IPS DF 6.9 (cell line): ENCODE measurements around the gene TTLL6.

Experiments
- DNase-seq: peaks from one replicate; pipeline ENCODE4 v3.0.0-alpha.2; 2013; ENCODE audit warnings: low read depth, low spot score
- H3K27ac ChIP-seq: one replicate; pipeline ENCODE4 v1.5.1; 2013; ENCODE audit warnings: low read length, control low read depth
- H3K27me3 ChIP-seq: 2 replicates; pipeline ENCODE4 v1.6.1; 2013; ENCODE audit warnings: mild to moderate bottlenecking, low read length; ENCODE audit not compliant: control insufficient read depth, insufficient read depth
- H3K36me3 ChIP-seq: 2 replicates; pipeline ENCODE4 v1.6.1; 2013; ENCODE audit warnings: low read length; ENCODE audit not compliant: control insufficient read depth, insufficient read depth
- H3K4me1 ChIP-seq: 2 replicates; pipeline ENCODE4 v1.6.1; 2013; ENCODE audit warnings: low read length; ENCODE audit not compliant: control insufficient read depth, insufficient read depth
- H3K4me3 ChIP-seq: 2 replicates; pipeline ENCODE4 v1.5.1; 2013; ENCODE audit warnings: mild to moderate bottlenecking, low read length
- H3K9me3 ChIP-seq: 2 replicates; pipeline ENCODE4 v1.6.1; 2013; ENCODE audit warnings: low read length, inconsistent platforms; ENCODE audit not compliant: control insufficient read depth, insufficient read depth
- WGBS: extraction: QIAGEN DNeasy Blood & Tissue Kit; methylation state at CpG from one replicate; pipeline ENCODE4 v1.1.7; 2013; ENCODE audit warnings: mixed read lengths, missing lambda C conversion rate; ENCODE audit not compliant: insufficient read length, insufficient coverage; 5-methylcytosine and 5-hydroxymethylcytosine counted together

The TTLL6 gene

GRCh38 chr17:48737330-48738043 lies 79.5 kb downstream of the TTLL6 start:
- no peak for DNase-seq
- H3K4me1 ChIP-seq, result no peaks in the 10 kb centered on the region; the same call in 1 of the 2 replicates
- WGBS, result no CpG with 5 or more reads among the region's 4 CpGs
- H3K9me3 ChIP-seq, result no peaks in the 10 kb centered on the region
- no peaks in the 10 kb centered on the region for H3K36me3 ChIP-seq
- H3K4me3 ChIP-seq, result no peak overlapping the region
- peaks cover 96% of the 10 kb centered on the region for H3K27me3 ChIP-seq
- no peak overlapping the region for H3K27ac ChIP-seq

DNA sequence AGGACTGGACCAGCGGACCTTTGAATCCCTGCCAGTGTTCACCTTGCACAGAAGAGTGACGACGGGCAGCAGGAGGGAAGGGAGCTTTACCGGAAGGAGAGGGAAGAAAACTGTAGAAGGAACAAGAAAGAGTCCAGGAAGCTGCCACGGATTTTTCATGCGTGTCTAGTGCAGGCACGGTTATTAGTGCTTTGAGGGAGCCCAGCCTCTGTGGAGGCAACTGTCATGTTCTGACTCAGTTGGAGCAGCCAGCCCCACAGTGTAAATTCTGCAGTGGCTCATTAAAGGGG lies 82.0 kb downstream of the TTLL6 start:
- no peaks in the 10 kb centered on the region; the same call in 1 of the 2 replicates for H3K4me1 ChIP-seq
- no peak overlapping the region for H3K4me3 ChIP-seq
- H3K9me3 ChIP-seq, result no peaks in the 10 kb centered on the region
- no CpG with 5 or more reads among the region's 7 CpGs for WGBS
- no peak overlapping the region for H3K27ac ChIP-seq
- H3K27me3 ChIP-seq, result peaks cover 96% of the 10 kb centered on the region
- no peak for DNase-seq
- no peaks in the 10 kb centered on the region for H3K36me3 ChIP-seq

DNA sequence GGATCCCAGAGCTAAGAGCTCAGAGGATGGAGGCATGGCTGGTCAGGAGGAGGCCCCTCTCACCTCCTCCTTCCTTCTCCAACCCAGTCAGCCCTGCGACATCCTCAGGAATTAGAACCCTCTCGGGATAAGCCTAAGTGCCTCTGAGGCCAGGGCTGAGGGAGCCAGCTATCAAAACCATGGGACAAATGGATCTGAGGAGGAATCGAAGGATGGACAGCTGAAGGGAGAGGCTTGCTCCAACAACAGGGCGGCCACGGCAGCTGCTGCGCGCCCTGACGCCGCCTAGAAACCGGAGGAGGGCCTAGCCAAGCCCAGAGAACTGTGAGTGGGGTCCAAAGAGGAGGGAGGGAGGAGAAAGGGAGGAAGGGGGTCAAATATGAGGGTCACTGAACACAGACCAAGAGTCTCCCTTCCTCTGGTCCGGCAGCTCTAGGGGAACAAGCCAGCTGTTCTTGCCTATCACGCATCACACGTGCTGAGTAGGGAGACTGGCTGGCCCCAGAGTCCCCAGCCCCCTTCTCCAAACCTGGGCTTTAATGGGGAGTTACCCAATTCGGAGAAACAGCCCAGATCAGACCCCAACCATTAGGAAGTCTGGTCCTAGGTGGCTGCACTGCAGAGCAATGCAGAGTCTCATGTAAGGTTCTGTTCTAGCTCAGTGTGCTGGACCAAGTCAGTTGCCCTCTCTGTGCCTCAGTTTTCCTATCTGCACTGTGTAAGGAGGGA lies 82.5 kb downstream of the TTLL6 start:
- WGBS, result no CpG with 5 or more reads among the region's 14 CpGs
- no peak for DNase-seq
- H3K4me3 ChIP-seq, result no peak overlapping the region
- H3K27me3 ChIP-seq, result peaks cover 97% of the 10 kb centered on the region
- H3K9me3 ChIP-seq, result no peaks in the 10 kb centered on the region
- H3K27ac ChIP-seq, result no peak overlapping the region
- no peaks in the 10 kb centered on the region for H3K36me3 ChIP-seq
- no peaks in the 10 kb centered on the region; the same call in 1 of the 2 replicates for H3K4me1 ChIP-seq

DNA sequence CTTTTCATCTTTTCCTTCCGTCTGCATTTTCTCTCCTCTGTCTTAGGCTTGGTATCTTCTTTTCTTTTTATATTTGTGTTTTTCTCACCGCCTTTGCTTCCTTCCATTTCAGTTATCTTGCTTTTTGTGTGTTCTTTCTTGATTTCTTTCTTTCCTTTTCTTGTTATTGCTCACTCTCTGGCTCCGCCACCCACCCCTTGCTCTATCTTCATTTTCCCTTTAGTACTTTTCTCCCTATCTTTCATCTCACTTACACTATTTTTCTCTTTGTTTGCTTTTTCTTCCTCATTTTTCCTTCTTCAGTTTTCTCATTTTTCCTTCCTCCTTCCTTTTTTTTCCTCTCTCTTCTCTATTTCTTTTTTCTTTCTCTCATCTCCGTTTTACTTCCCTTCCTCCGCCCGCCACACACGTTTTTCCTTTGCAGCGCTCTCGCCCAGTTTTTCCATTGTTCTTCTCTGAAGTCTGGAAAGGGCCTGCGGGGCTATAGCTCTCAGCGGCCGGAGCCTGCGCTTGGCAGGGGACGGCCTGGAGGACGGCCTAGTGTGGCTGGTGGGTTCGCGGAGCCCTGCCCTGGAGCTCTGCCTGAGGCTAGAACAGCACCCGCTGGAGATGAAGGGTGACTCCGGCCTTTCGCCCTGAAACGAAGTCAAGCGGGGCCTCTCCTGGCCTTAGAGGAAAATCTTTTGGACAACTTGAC lies 83.2 kb downstream of the TTLL6 start:
- no peak for DNase-seq
- Histone ChIP-seq H3K9me3 (no peaks in the 10 kb centered on the region), H3K27me3 (peaks cover 96% of the 10 kb centered on the region), H3K4me3 (no peak overlapping the region), H3K36me3 (no peaks in the 10 kb centered on the region), H3K4me1 (no peaks in the 10 kb centered on the region; the same call in 1 of the 2 replicates), H3K27ac (no peak overlapping the region)
- 93% methylated on average over 2 of the region's 22 CpGs for WGBS

GRCh38 chr17:48732688-48733629 lies 84.1 kb downstream of the TTLL6 start:
- no peak for DNase-seq
- Histone ChIP-seq H3K9me3 (no peaks in the 10 kb centered on the region), H3K4me3 (no peak overlapping the region), H3K27ac (no peak overlapping the region), H3K27me3 (peaks cover 96% of the 10 kb centered on the region), H3K4me1 (peaks cover 2% of the 10 kb centered on the region; the same call in 1 of the 2 replicates), H3K36me3 (no peaks in the 10 kb centered on the region)
- WGBS, result no CpG with 5 or more reads among the region's 50 CpGs

DNA sequence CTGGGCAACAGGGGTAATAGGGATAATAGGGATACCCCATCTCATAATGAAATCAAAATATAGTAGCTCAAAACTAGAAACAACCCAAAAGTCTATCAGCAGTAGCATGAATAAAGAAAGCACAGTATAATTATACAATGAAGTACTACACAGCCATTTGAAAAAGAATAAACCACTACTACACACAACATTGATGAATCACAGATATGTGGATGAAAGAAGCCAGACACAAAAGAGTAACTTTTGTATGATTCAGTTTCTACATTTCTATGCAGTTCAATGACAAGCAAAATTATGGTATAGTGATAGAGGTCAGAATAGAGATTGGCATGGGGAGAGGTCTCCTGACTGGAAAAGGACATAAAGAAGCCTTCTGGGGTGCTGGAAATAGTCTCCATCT lies 85.7 kb downstream of the TTLL6 start:
- Histone ChIP-seq H3K27me3 (peaks cover 97% of the 10 kb centered on the region), H3K4me1 (peaks cover 2% of the 10 kb centered on the region; the same call in 1 of the 2 replicates)

GRCh38 chr17:48730240-48730550 lies 86.8 kb downstream of the TTLL6 start:
- Histone ChIP-seq H3K27me3 (peaks cover 97% of the 10 kb centered on the region), H3K27ac (no peak overlapping the region), H3K9me3 (no peaks in the 10 kb centered on the region), H3K36me3 (no peaks in the 10 kb centered on the region), H3K4me3 (no peak overlapping the region), H3K4me1 (peaks cover 2% of the 10 kb centered on the region; the same call in 1 of the 2 replicates)
- WGBS, result no CpG with 5 or more reads among the region's 3 CpGs
- no peak for DNase-seq

More for the DNA sequence above, 85.7 kb downstream of the TTLL6 start:
- no peaks in the 10 kb centered on the region for H3K36me3 ChIP-seq
- no peak overlapping the region for H3K4me3 ChIP-seq
- no peaks in the 10 kb centered on the region for H3K9me3 ChIP-seq
- no peak overlapping the region for H3K27ac ChIP-seq
- DNase-seq, result no peak

DNA sequence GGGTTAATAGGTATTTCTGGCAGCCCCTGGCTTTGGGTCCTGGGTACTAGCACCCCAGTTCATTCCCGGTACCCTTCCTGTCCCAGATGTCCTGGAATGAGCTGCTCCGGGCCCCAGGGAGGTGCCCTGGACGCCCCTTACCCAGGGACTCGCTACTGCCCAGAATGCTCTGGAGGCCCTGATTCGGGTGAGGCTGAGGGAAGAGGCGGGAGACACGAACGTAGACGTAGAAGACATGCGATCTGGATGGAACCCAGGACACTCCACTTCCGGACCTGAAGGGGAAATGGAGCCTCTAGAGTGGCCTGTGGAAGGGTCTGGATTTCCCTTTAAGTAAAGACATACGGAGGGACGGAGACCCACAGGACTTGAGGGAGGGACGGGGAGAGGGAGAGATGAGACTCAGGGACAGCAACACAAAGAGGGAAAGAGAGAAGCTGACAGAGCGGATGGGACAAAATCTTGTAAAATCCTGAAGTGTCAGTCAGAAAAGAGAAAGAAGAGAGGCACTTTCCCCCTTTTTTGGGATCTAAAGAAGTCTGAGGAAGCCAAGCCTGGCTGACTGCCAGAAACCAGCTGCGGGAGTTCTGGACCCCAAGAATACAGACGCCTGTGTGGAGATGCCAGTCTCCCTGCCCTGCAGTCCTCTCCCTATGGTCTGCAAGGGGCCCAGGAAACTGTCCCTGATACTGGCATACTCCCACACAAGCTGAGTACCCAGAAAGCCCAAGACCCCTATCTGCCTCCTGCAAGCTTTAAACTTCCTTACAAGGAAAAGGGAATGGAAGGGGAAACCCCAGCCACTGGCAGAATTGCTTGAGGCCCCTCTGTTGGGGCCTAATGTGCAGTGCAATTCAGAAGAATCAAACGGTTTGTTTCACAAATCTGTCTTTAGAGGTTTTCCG lies 87.4 kb downstream of the TTLL6 start:
- Histone ChIP-seq H3K4me1 (peaks cover 2% of the 10 kb centered on the region; the same call in 1 of the 2 replicates), H3K9me3 (no peaks in the 10 kb centered on the region), H3K27ac (no peak overlapping the region), H3K36me3 (no peaks in the 10 kb centered on the region), H3K4me3 (no peak overlapping the region), H3K27me3 (peaks cover 97% of the 10 kb centered on the region)
- no CpG with 5 or more reads among the region's 19 CpGs for WGBS
- no peak for DNase-seq

DNA sequence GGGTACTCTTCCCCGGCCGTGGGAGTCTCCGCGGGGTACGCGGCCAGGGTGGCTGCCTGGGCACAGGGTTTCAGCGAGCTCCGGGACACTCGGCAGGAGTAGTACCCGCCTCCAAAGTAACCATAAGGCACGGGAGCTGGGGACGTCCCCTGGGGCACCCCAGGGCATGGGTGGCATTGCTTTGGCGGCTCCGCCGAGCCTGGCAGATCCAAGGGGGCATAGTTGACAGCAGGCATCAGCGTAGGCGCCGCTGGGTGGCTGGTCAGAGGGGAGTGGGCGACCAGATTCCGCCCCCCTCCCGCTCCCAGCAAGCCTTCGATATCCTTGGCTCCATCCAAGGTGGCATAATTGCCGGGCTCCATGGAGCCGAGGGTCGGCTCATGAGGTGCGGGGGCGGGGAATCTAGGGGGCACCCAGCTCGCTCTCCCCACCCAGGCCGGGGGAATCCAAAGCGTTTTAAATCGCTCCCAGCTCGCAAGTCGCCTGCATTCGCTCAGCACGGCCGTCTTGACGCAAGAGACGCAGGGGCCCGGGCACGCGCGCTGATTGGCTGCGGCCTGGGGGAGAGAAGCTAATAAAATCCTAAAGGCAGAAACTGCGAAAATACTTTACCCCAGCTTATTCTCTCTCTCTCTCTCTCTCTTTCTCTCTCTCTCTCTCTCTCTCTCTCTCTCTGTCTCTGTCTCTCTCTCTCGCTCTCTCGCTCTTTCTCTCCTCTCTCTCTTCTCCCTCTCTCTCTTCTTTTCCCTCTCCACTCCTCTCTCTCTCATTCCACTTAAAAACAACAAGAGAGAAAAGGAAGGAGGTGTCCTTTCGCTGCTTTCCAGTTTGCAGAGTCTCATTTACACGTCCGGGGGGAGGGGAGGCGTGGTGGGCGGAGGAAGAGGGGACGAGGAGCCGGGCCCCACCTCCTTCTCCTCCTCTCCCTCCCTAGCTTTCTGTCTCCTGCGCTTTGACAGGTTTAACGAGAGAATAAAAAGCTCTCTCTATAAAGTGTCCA lies 88.5 kb downstream of the TTLL6 start, which contains the start of gene HOXB13:
HOXB13 (minus strand) TSS at position 519 of the 1,000 bp plus-strand sequence; CDS start at position 362, 157 bp downstream.
- Histone ChIP-seq H3K36me3 (no peaks in the 10 kb centered on the region), H3K4me1 (peaks cover 2% of the 10 kb centered on the region; the same call in 1 of the 2 replicates), H3K4me3 (no peak within 1 kb of the TSS), H3K27ac (no peak within 1 kb of the TSS), H3K9me3 (no peaks in the 10 kb centered on the region), H3K27me3 (peaks cover 96% of the 10 kb centered on the region)
- no peak for DNase-seq
- WGBS, result no CpG with 5 or more reads among the region's 55 CpGs
